B cell (primary cell): ENCODE results near the gene MAML3. TPM values are rescaled to one million over a fixed set of nuclear protein-coding genes. Genes with fewer than 3 reads are reported as not detected.

Experiments
- ATAC-seq: fragments of 200-7000 bp; cut with Tn5 transposase; one replicate; pipeline ENCODE4 v1.10.0; 2021; ENCODE audit warnings: low read depth, mild to moderate bottlenecking, moderate number of reproducible peaks, moderate library complexity
- CTCF ChIA-PET: fragments of 350-600 bp; sonication (Branson Sonifier 250); formaldehyde crosslinking; loops from one replicate; lab custom pipeline; 2021; ENCODE audit warnings: antibody characterized with exemption, inconsistent platforms; lab: Charles Lee
- POLR2A ChIA-PET: fragments of 350-600 bp; sonication (Branson Sonifier 250); formaldehyde crosslinking; loops from one replicate; lab custom pipeline; 2021; ENCODE audit warnings: antibody characterized with exemption; lab: Charles Lee
- DNase-seq: peaks from one replicate; pipeline ENCODE4 v3.0.0; 2013
- H2AFZ ChIP-seq: 2 replicates; pipeline ENCODE4 v1.6.1; 2012; ENCODE audit warnings: mild to moderate bottlenecking, low read depth, low read length; ENCODE audit not compliant: insufficient read depth, poor library complexity, severe bottlenecking
- H3K27ac ChIP-seq, 2 donors: 1 replicate in 1 of 2; 2 replicates in 1 of 2; pipeline ENCODE4 v1.5.1; 2012 to 2013; ENCODE audit warnings: low read length in 2 of 2, mild to moderate bottlenecking in 2 of 2, moderate library complexity in 1 of 2
- H3K27me3 ChIP-seq, 4 experiments: fragments of 200-600 bp in 1 of 4; sonication (generic) in 1 of 4; replicated peaks in 1 of 4; 1 replicate in 2 of 4; 2 replicates in 2 of 4; pipeline versions ENCODE4 v1.6.1 to v1.7.0; 2013 to 2016; ENCODE audit warnings: low read length in 3 of 4, mild to moderate bottlenecking in 2 of 4, mixed read lengths in 1 of 4, moderate library complexity in 1 of 4; ENCODE audit not compliant: insufficient read depth in 4 of 4, control insufficient read depth in 3 of 4; ENCODE audit errors: control extremely low read depth in 1 of 4
- H3K36me3 ChIP-seq, 2 experiments: replicated peaks in 1 of 2; 1 replicate in 1 of 2; 2 replicates in 1 of 2; pipeline versions ENCODE4 v1.6.1 to v1.7.1; 2013; ENCODE audit warnings: low read length in 1 of 2; ENCODE audit not compliant: insufficient read depth in 2 of 2, control insufficient read depth in 1 of 2; ENCODE audit errors: control extremely low read depth in 1 of 2, extremely low read depth in 1 of 2
- H3K4me1 ChIP-seq, 2 donors: fragments of 200-600 bp in 1 of 2; sonication (generic) in 1 of 2; 1 replicate in 1 of 2; 2 replicates in 1 of 2; pipeline versions ENCODE4 v1.5.1 to v1.6.1; 2013 to 2017; ENCODE audit warnings: low read length in 2 of 2; ENCODE audit not compliant: control insufficient read depth in 2 of 2, insufficient read depth in 2 of 2
- H3K4me2 ChIP-seq: replicated peaks from 2 replicates; pipeline ENCODE3; 2012; ENCODE audit warnings: mild to moderate bottlenecking, low read depth, low read length; ENCODE audit not compliant: poor library complexity, severe bottlenecking
- H3K4me3 ChIP-seq, 5 experiments: fragments of 200-600 bp in 1 of 5; sonication (generic) in 1 of 5; 1 replicate in 3 of 5; 2 replicates in 2 of 5; pipeline versions ENCODE4 v1.5.1 to v1.7.0; 2011 to 2016; ENCODE audit warnings: low read length in 4 of 5, mild to moderate bottlenecking in 4 of 5, low read depth in 2 of 5, control low read depth in 1 of 5, moderate library complexity in 1 of 5; ENCODE audit not compliant: insufficient read depth in 1 of 5; ENCODE audit errors: control extremely low read depth in 1 of 5, extremely low read depth in 1 of 5
- H3K79me2 ChIP-seq: fragments of 200-600 bp; sonication (generic); one replicate; pipeline ENCODE4 v1.6.0; 2016; ENCODE audit warnings: low read length; ENCODE audit not compliant: control insufficient read depth, insufficient read depth
- H3K9ac ChIP-seq: fragments of 200-600 bp; sonication (generic); 2 replicates; pipeline ENCODE4 v1.6.1; 2017; ENCODE audit warnings: mild to moderate bottlenecking, low read length, moderate library complexity
- H3K9me3 ChIP-seq, 3 donors: one replicate each; pipeline versions ENCODE4 v1.6.1 to v1.7.1; 2013; ENCODE audit warnings: low read length in 2 of 3; ENCODE audit not compliant: control insufficient read depth in 2 of 3, insufficient read depth in 1 of 3; ENCODE audit errors: control extremely low read depth in 1 of 3
- H4K20me1 ChIP-seq: 2 replicates; pipeline ENCODE4 v1.6.0; 2012; ENCODE audit warnings: mild to moderate bottlenecking, low read length; ENCODE audit not compliant: insufficient read depth, control insufficient read depth, poor library complexity, severe bottlenecking
- H3K27ac Mint-ChIP-seq: one replicate; pipeline ENCODE4 v1.8.0; 2021; ENCODE audit warnings: mixed read lengths
- H3K27me3 Mint-ChIP-seq: one replicate; pipeline ENCODE4 v1.8.0; 2021; ENCODE audit warnings: mixed read lengths
- H3K4me1 Mint-ChIP-seq: one replicate; pipeline ENCODE4 v1.8.0; 2021; ENCODE audit warnings: mixed read lengths
- H3K4me3 Mint-ChIP-seq: one replicate; pipeline ENCODE4 v1.8.0; 2021; ENCODE audit warnings: mixed read lengths
- H3K9me3 Mint-ChIP-seq: one replicate; pipeline ENCODE4 v1.8.0; 2022; ENCODE audit warnings: mixed read lengths; ENCODE audit not compliant: insufficient read depth
- EZH2 ChIP-seq: IDR thresholded peaks from 2 replicates; pipeline ENCODE4 v1.6.1; 2012; ENCODE audit warnings: borderline replicate concordance, low read depth, mild to moderate bottlenecking, moderate library complexity, low read length; ENCODE audit not compliant: insufficient read depth, poor library complexity, severe bottlenecking
- WGBS: methylation state at CpG from one replicate; pipeline ENCODE4 v1.1.5; 2013; ENCODE audit warnings: missing lambda C conversion rate; ENCODE audit not compliant: insufficient coverage; 5-methylcytosine and 5-hydroxymethylcytosine counted together
- intact Hi-C: fragments of 100-400 bp; cut with micrococcal nuclease; formaldehyde crosslinking; loops from one replicate; pipeline ENCODE4 v1.10.0; 2022
- polyA plus RNA-seq: library from polyadenylated mRNA; depleted of rRNA; stranded (reverse); fragments of >200 nt; gene quantifications from 2 replicates; pipeline ENCODE4 v1.2.3, GENCODE V29; 2012
- total RNA-seq, 2 donors: library from RNA; stranded (reverse); fragments of 120-200 nt in 1 of 2; gene quantifications; 1 replicate in 1 of 2; 2 replicates in 1 of 2; pipeline versions ENCODE4 v1.2.3 to v1.2.4, GENCODE V29; 2013 to 2022
- TF ChIP-seq, protein P1 (sequence below): fragments of 200-600 bp; IDR thresholded peaks from one replicate; pipeline ENCODE4 v1.8.0; 2022; ENCODE audit warnings: antibody characterized with exemption, mild to moderate bottlenecking

MAML3 gene
- total and polyA plus RNA-seq, 2 donors (not counting 1 experiment from before 2014, with no cell fraction given), result 0.94 to 5.3 TPM

GRCh38 chr4:139801895-139802294, 352.1 kb downstream of the MAML3 start:
- H2AFZ ChIP-seq, result no peak overlapping the region
- no peak overlapping the region for H3K27ac ChIP-seq
- intact Hi-C loops, result no loop called here
- Mint-ChIP-seq H3K4me1 (peaks cover 11% of the 10 kb centered on the region), H3K9me3 (no peaks in the 10 kb centered on the region), H3K4me3 (no peak overlapping the region), H3K27me3 (no peaks in the 10 kb centered on the region), H3K27ac (no peak overlapping the region)
- no peak overlapping the region for H3K9ac ChIP-seq
- ChIA-PET POLR2A (no interaction called here), CTCF (no interaction called here)
- no peak for DNase-seq
- H4K20me1 ChIP-seq, result no peaks in the 10 kb centered on the region
- no peaks in the 10 kb centered on the region for H3K27me3 ChIP-seq
- no peaks in the 10 kb centered on the region for H3K9me3 ChIP-seq
- no peak overlapping the region for H3K4me3 ChIP-seq
- H3K79me2 ChIP-seq, result no peaks in the 10 kb centered on the region
- H3K4me1 ChIP-seq, result no peaks in the 10 kb centered on the region
- ATAC-seq, result no peak
- no peak overlapping the region for H3K4me2 ChIP-seq
- 93% methylated on average over 2 of the region's 6 CpGs for WGBS
- H3K36me3 ChIP-seq, result no peaks in the 10 kb centered on the region
- TF ChIP-seq, protein P1, sequence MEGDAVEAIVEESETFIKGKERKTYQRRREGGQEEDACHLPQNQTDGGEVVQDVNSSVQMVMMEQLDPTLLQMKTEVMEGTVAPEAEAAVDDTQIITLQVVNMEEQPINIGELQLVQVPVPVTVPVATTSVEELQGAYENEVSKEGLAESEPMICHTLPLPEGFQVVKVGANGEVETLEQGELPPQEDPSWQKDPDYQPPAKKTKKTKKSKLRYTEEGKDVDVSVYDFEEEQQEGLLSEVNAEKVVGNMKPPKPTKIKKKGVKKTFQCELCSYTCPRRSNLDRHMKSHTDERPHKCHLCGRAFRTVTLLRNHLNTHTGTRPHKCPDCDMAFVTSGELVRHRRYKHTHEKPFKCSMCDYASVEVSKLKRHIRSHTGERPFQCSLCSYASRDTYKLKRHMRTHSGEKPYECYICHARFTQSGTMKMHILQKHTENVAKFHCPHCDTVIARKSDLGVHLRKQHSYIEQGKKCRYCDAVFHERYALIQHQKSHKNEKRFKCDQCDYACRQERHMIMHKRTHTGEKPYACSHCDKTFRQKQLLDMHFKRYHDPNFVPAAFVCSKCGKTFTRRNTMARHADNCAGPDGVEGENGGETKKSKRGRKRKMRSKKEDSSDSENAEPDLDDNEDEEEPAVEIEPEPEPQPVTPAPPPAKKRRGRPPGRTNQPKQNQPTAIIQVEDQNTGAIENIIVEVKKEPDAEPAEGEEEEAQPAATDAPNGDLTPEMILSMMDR, result no peak

- H3K36me3 ChIP-seq, result no peaks in the 10 kb centered on the region
- H3K27me3 ChIP-seq, result no peaks in the 10 kb centered on the region
- ChIA-PET POLR2A (no interaction called here), CTCF (no interaction called here)
- no peaks in the 10 kb centered on the region for H4K20me1 ChIP-seq
- H3K79me2 ChIP-seq, result no peaks in the 10 kb centered on the region
- intact Hi-C loops, result no loop called here
- DNase-seq (no peak), ATAC-seq (no peak)
- Mint-ChIP-seq H3K9me3 (no peaks in the 10 kb centered on the region), H3K4me1 (peaks cover 11% of the 10 kb centered on the region), H3K27me3 (no peaks in the 10 kb centered on the region), H3K4me3 (no peak overlapping the region), H3K27ac (no peak overlapping the region)
- TF ChIP-seq, protein P1, result no peak
- no peak for TF ChIP-seq EZH2
- H2AFZ ChIP-seq, result no peak overlapping the region
- no peak overlapping the region for H3K4me2 ChIP-seq
- H3K4me1 ChIP-seq, result no peaks in the 10 kb centered on the region
- H3K27ac ChIP-seq, result no peak overlapping the region
- H3K4me3 ChIP-seq, result no peak overlapping the region
- 64% methylated on average over 2 of the region's 4 CpGs for WGBS
- no peaks in the 10 kb centered on the region for H3K9me3 ChIP-seq
- no peak overlapping the region for H3K9ac ChIP-seq
Observed at GRCh38 chr4:139800082-139800481, 353.9 kb downstream of the MAML3 start.
